H1 (cell line): Measurements from ENCODE around the gene B3GALT4. TPM values are rescaled to one million over a fixed set of nuclear protein-coding genes. Genes with fewer than 3 reads are reported as not detected.

Source experiments
- CTCF ChIA-PET: fragments of 300-600 bp; sonication (Branson Sonifier 250); formaldehyde crosslinking; loops from one replicate; lab custom pipeline; 2021; ENCODE audit not compliant: partially characterized antibody; lab: Charles Lee
- POLR2A ChIA-PET: fragments of 300-600 bp; sonication (Branson Sonifier 250); formaldehyde crosslinking; loops from one replicate; lab custom pipeline; 2021; ENCODE audit warnings: inconsistent platforms; ENCODE audit not compliant: partially characterized antibody; lab: Charles Lee
- DNase-seq, 2 experiments: peaks; one replicate each; pipeline versions ENCODE4 v3.0.0 to v3.0.0-alpha.2; 2010 to 2022; ENCODE audit warnings: low spot score in 2 of 2, low read depth in 1 of 2, mixed read lengths in 1 of 2
- FAIRE-seq: peaks from 2 replicates; lab custom pipeline; 2011; peaks lifted over from hg19 to GRCh38; lab: Jason Lieb, UNC
- H2AFZ ChIP-seq: 2 replicates; pipeline ENCODE4 v1.8.1; 2012; ENCODE audit warnings: low read length, inconsistent platforms
- H2AK5ac ChIP-seq: 2 replicates; pipeline ENCODE4 v1.6.1; 2013; ENCODE audit warnings: low read depth, low read length
- H2BK120ac ChIP-seq: replicated peaks from 2 replicates; pipeline ENCODE3; 2013; ENCODE audit warnings: low read depth, low read length, inconsistent platforms
- H2BK12ac ChIP-seq: 2 replicates; pipeline ENCODE4 v1.6.1; 2013; ENCODE audit warnings: low read depth, low read length
- H2BK15ac ChIP-seq: 2 replicates; pipeline ENCODE4 v1.6.1; 2013; ENCODE audit warnings: low read length
- H2BK20ac ChIP-seq: 2 replicates; pipeline ENCODE4 v1.6.1; 2013; ENCODE audit warnings: low read length
- H2BK5ac ChIP-seq: 2 replicates; pipeline ENCODE4 v1.6.1; 2013; ENCODE audit warnings: low read depth, low read length
- H3K14ac ChIP-seq: 2 replicates; pipeline ENCODE4 v1.6.1; 2013; ENCODE audit warnings: inconsistent platforms; ENCODE audit not compliant: insufficient read length
- H3K18ac ChIP-seq: 2 replicates; pipeline ENCODE4 v1.6.1; 2013; ENCODE audit warnings: low read length; ENCODE audit errors: extremely low read depth
- H3K23ac ChIP-seq: 2 replicates; pipeline ENCODE4 v1.6.1; 2013; ENCODE audit warnings: inconsistent platforms; ENCODE audit not compliant: insufficient read length
- H3K23me2 ChIP-seq: 2 replicates; pipeline ENCODE4 v1.6.1; 2013; ENCODE audit warnings: low read depth, low read length
- H3K27ac ChIP-seq: 2 replicates; pipeline ENCODE4 v1.6.1; 2011; ENCODE audit warnings: low read depth, low read length, inconsistent platforms
- H3K27me3 ChIP-seq, 4 experiments: replicated peaks in 1 of 4; 1 replicate in 1 of 4; 2 replicates in 3 of 4; pipeline versions ENCODE4 v1.6.1 to v1.8.1; 2011 to 2013; ENCODE audit warnings: low read length in 3 of 4, mild to moderate bottlenecking in 3 of 4, inconsistent platforms in 2 of 4, mixed read lengths in 2 of 4, moderate library complexity in 1 of 4; ENCODE audit not compliant: control insufficient read depth in 3 of 4, insufficient read depth in 3 of 4; ENCODE audit errors: extremely low read depth in 1 of 4
- H3K36me3 ChIP-seq, 4 experiments: 2 replicates each; pipeline versions ENCODE4 v1.6.1 to v1.8.1; 2011 to 2013; ENCODE audit warnings: mild to moderate bottlenecking in 4 of 4, low read length in 3 of 4, moderate library complexity in 2 of 4, control low read depth in 1 of 4, inconsistent platforms in 1 of 4; ENCODE audit not compliant: insufficient read depth in 4 of 4, control insufficient read depth in 2 of 4
- H3K4ac ChIP-seq: replicated peaks from 2 replicates; pipeline ENCODE3; 2013; ENCODE audit warnings: low read length, low read depth, mixed read lengths, inconsistent platforms; ENCODE audit not compliant: insufficient read length
- H3K4me1 ChIP-seq, 4 experiments: replicated peaks in 1 of 4; 1 replicate in 1 of 4; 2 replicates in 3 of 4; pipeline versions ENCODE4 v1.6.1 to v1.8.1; 2011 to 2013; ENCODE audit warnings: low read length in 3 of 4, inconsistent platforms in 2 of 4, mixed read lengths in 1 of 4; ENCODE audit not compliant: insufficient read depth in 4 of 4, control insufficient read depth in 3 of 4
- H3K4me2 ChIP-seq, 2 experiments: 2 replicates each; pipeline versions ENCODE4 v1.6.1 to v1.8.1; 2011 to 2013; ENCODE audit warnings: low read depth in 2 of 2, low read length in 2 of 2, control low read depth in 1 of 2, inconsistent platforms in 1 of 2, mild to moderate bottlenecking in 1 of 2; ENCODE audit not compliant: insufficient read depth in 1 of 2
- H3K4me3 ChIP-seq, 4 experiments: fragments of 200-600, 300-600 bp in 1 of 4; sonication (generic), shearing (Covaris generic), sonication (Bioruptor Twin) in 1 of 4; 2 replicates each; pipeline versions ENCODE4 v1.5.1 to v1.8.1; 2011 to 2016; ENCODE audit warnings: low read length in 4 of 4, low read depth in 3 of 4, control low read depth in 2 of 4, inconsistent platforms in 2 of 4, mild to moderate bottlenecking in 2 of 4, mixed read lengths in 1 of 4, moderate library complexity in 1 of 4; ENCODE audit not compliant: insufficient read depth in 2 of 4; ENCODE audit errors: extremely low read depth in 1 of 4
- H3K56ac ChIP-seq: replicated peaks from 2 replicates; pipeline ENCODE3; 2013; ENCODE audit warnings: low read depth, mild to moderate bottlenecking, mixed read lengths, low read length, inconsistent platforms; ENCODE audit not compliant: insufficient read length
- H3K79me1 ChIP-seq: 2 replicates; pipeline ENCODE4 v1.6.1; 2013; ENCODE audit warnings: low read depth, low read length, control low read depth
- H3K79me2 ChIP-seq, 2 experiments: 2 replicates each; pipeline versions ENCODE4 v1.6.1 to v1.8.1; 2012 to 2013; ENCODE audit warnings: low read length in 2 of 2, mild to moderate bottlenecking in 2 of 2, inconsistent platforms in 1 of 2; ENCODE audit not compliant: insufficient read depth in 2 of 2, control insufficient read depth in 1 of 2
- H3K9ac ChIP-seq, 4 experiments: replicated peaks in 1 of 4; 1 replicate in 1 of 4; 2 replicates in 3 of 4; pipeline versions ENCODE4 v1.6.1 to v1.8.1; 2011 to 2013; ENCODE audit warnings: low read depth in 3 of 4, low read length in 3 of 4, control low read depth in 2 of 4, mild to moderate bottlenecking in 2 of 4, moderate library complexity in 2 of 4, inconsistent platforms in 1 of 4; ENCODE audit errors: extremely low read depth in 1 of 4
- H3K9me3 ChIP-seq, 2 experiments: 2 replicates each; pipeline versions ENCODE4 v1.6.1 to v1.8.1; 2012 to 2013; ENCODE audit warnings: mild to moderate bottlenecking in 2 of 2, moderate library complexity in 2 of 2, control low read depth in 1 of 2, inconsistent platforms in 1 of 2, low read depth in 1 of 2, low read length in 1 of 2, mixed read lengths in 1 of 2; ENCODE audit not compliant: insufficient read depth in 2 of 2
- H4K20me1 ChIP-seq, 2 experiments: replicated peaks in 1 of 2; 2 replicates each; pipeline versions ENCODE3 to v1.8.1; 2011 to 2013; ENCODE audit warnings: inconsistent platforms in 2 of 2, low read length in 2 of 2, mild to moderate bottlenecking in 1 of 2; ENCODE audit not compliant: insufficient read depth in 2 of 2, control insufficient read depth in 1 of 2
- H4K5ac ChIP-seq: 2 replicates; pipeline ENCODE4 v1.6.1; 2013; ENCODE audit warnings: low read length, low read depth, mixed read lengths, inconsistent platforms; ENCODE audit not compliant: insufficient read length
- H4K8ac ChIP-seq: 2 replicates; pipeline ENCODE4 v1.8.0; 2013; ENCODE audit warnings: mild to moderate bottlenecking, moderate library complexity, low read length, inconsistent platforms; ENCODE audit not compliant: insufficient read depth; ENCODE audit errors: extremely low read depth
- H4K91ac ChIP-seq: replicated peaks from 2 replicates; pipeline ENCODE3; 2013; ENCODE audit warnings: low read length, mixed read lengths, inconsistent platforms; ENCODE audit not compliant: insufficient read length
- ATF3 ChIP-seq: IDR thresholded peaks from 2 replicates; pipeline ENCODE4 v1.6.1; 2011; ENCODE audit warnings: low read depth, mild to moderate bottlenecking, low read length; ENCODE audit not compliant: insufficient read depth
- BCL11A ChIP-seq, 2 experiments: IDR thresholded peaks; one replicate each; pipeline ENCODE4 v1.6.1; 2011; ENCODE audit warnings: low read depth in 2 of 2, low read length in 2 of 2, mild to moderate bottlenecking in 2 of 2
- CBX8 ChIP-seq: fragments of 300-800, 300-1000 bp; sonication (generic); IDR thresholded peaks from 2 replicates; pipeline ENCODE4 v1.7.1; 2016; ENCODE audit warnings: low read depth, low read length, borderline replicate concordance
- CTBP2 ChIP-seq: IDR thresholded peaks from 2 replicates; pipeline ENCODE4 v1.7.0; 2011; ENCODE audit warnings: borderline replicate concordance, mild to moderate bottlenecking, moderate library complexity, mixed read lengths, low read length; ENCODE audit not compliant: insufficient read depth, insufficient read length
- E2F6 ChIP-seq: IDR thresholded peaks from 2 replicates; pipeline ENCODE4 v1.6.1; 2012; ENCODE audit warnings: inconsistent platforms
- EGR1 ChIP-seq: IDR thresholded peaks from 2 replicates; pipeline ENCODE4 v1.6.1; 2011; ENCODE audit warnings: low read depth, low read length, borderline replicate concordance
- KDM4A ChIP-seq: IDR thresholded peaks from one replicate; pipeline ENCODE4 v1.7.1; 2012; ENCODE audit warnings: low read depth, mild to moderate bottlenecking, moderate library complexity, low read length, inconsistent platforms; ENCODE audit not compliant: severe bottlenecking
- MAFK ChIP-seq: IDR thresholded peaks from 2 replicates; pipeline ENCODE4 v1.6.1; 2012; ENCODE audit warnings: low read depth, mild to moderate bottlenecking, improper control_type of control experiment, low read length
- PHF8 ChIP-seq: fragments of 200-600 bp; sonication (generic); conservative IDR thresholded peaks from 2 replicates; pipeline ENCODE4 v1.7.1; 2012; ENCODE audit warnings: low read depth, mild to moderate bottlenecking, inconsistent platforms, low read length, moderate library complexity
- POLR2AphosphoS5 ChIP-seq: IDR thresholded peaks from 2 replicates; pipeline ENCODE4 v1.6.1; 2011; ENCODE audit warnings: low read depth, low read length
- RBBP5 ChIP-seq: IDR thresholded peaks from 2 replicates; pipeline ENCODE4 v1.7.1; 2012; ENCODE audit warnings: low read depth, mild to moderate bottlenecking, inconsistent platforms, low read length, moderate library complexity, borderline replicate concordance
- SP2 ChIP-seq: IDR thresholded peaks from 2 replicates; pipeline ENCODE4 v1.6.1; 2012; ENCODE audit warnings: mild to moderate bottlenecking, low read length, inconsistent platforms
- ZNF274 ChIP-seq: IDR thresholded peaks from 2 replicates; pipeline ENCODE4 v1.7.0; 2012; ENCODE audit warnings: low read length, borderline replicate concordance; ENCODE audit errors: extremely low read depth
- WGBS, 2 experiments: shearing (Covaris generic) in 1 of 2; methylation state at CpG; one replicate each; pipeline versions ENCODE4 v1.1.6 to v1.1.7; 2013 to 2015; ENCODE audit warnings: low lambda C conversion rate in 2 of 2, mixed read lengths in 2 of 2, inconsistent platforms in 1 of 2, low coverage in 1 of 2, missing lambda C conversion rate in 1 of 2; ENCODE audit not compliant: insufficient replicate concordance in 2 of 2, insufficient coverage in 1 of 2, insufficient read length in 1 of 2; ENCODE audit errors: extremely low coverage in 1 of 2, missing lambda C conversion rate in 1 of 2; 5-methylcytosine and 5-hydroxymethylcytosine counted together
- polyA plus RNA-seq, 7 experiments: library from polyadenylated mRNA; depleted of rRNA in 3 of 7; stranded (reverse) in 5 of 7; unstranded in 2 of 7; fragments of >200 nt in 5 of 7; fragments of 200-250 nt in 2 of 7; gene quantifications; 1 replicate in 5 of 7; 2 replicates in 1 of 7; 4 replicates in 1 of 7; pipeline versions ENCODE4 v1.2.1 to v1.2.3, GENCODE V29; 2011 to 2013; ENCODE audit warnings: missing spikeins in 2 of 7, mixed read lengths in 2 of 7
- total RNA-seq: library from RNA; stranded (reverse); fragmentation: NEBNext Ultra II Directional; extraction: Animal tissue kit (Norgen Biotek cat#: 25700); gene quantifications from 2 replicates; pipeline ENCODE4 v1.2.1, GENCODE V29; 2021

The B3GALT4 gene
- total and polyA plus RNA-seq, 2 of the 8 experiments (the other 6 are each of a cell fraction or from before 2014, with no cell fraction given) = 2.2 to 3.0 TPM

GRCh38 chr6:33236852-33237251 lies 40.1 kb upstream of the B3GALT4 start:
- no peak overlapping the region for H3K4me2 ChIP-seq
- H3K23ac ChIP-seq = no peak overlapping the region
- H2BK120ac ChIP-seq = no peak overlapping the region
- no peaks in the 10 kb centered on the region for H3K9me3 ChIP-seq
- no peaks in the 10 kb centered on the region for H3K79me2 ChIP-seq
- no peak overlapping the region for H3K4me3 ChIP-seq
- H2BK12ac ChIP-seq = no peak overlapping the region
- no peaks in the 10 kb centered on the region for H4K20me1 ChIP-seq
- no peaks in the 10 kb centered on the region for H3K36me3 ChIP-seq
- ChIA-PET CTCF (interaction anchor here (0.6 to 11.0 kb wide), 3 partner anchors 12 to 28 kb away, joined by 3 to 107 read pairs (median 4); partner anchors contain the start of gene RING1), POLR2A (no interaction called here)
- no peak overlapping the region for H3K27ac ChIP-seq
- peaks cover 0 to 3% (median 0%) of the 10 kb centered on the region in 4 experiments; a peak in 1 of 7 replicates for H3K27me3 ChIP-seq
- no peak overlapping the region for H3K56ac ChIP-seq
- DNase-seq (no peak), FAIRE-seq (no peak)
- H3K4ac ChIP-seq = no peak overlapping the region
- no peak overlapping the region for H2AFZ ChIP-seq
- no peak overlapping the region for H4K8ac ChIP-seq
- no peaks in the 10 kb centered on the region for H3K79me1 ChIP-seq
- H2BK5ac ChIP-seq = no peak overlapping the region
- H3K9ac ChIP-seq = no peak overlapping the region
- 97% methylated on average over 6 of the region's 6 CpGs; no CpG with 5 or more reads in 1 of the 2 experiments for WGBS, 2 experiments
- H2BK20ac ChIP-seq = no peak overlapping the region
- H3K14ac ChIP-seq = no peak overlapping the region
- peaks cover 0 to 3% (median 2%) of the 10 kb centered on the region in 4 experiments; a peak in 3 of 7 replicates for H3K4me1 ChIP-seq
- no peak overlapping the region for H4K91ac ChIP-seq
- H2BK15ac ChIP-seq = no peak overlapping the region
- H3K23me2 ChIP-seq = no peaks in the 10 kb centered on the region; the same call in 1 of the 2 replicates
- no peak overlapping the region for H2AK5ac ChIP-seq
- H3K18ac ChIP-seq = no peak overlapping the region
- no peak overlapping the region for H4K5ac ChIP-seq
- TF ChIP-seq E2F6 (no peak), ATF3 (no peak), KDM4A (no peak), EGR1 (no peak), POLR2AphosphoS5 (no peak), PHF8 (no peak), RBBP5 (no peak), BCL11A (IDR thresholded peaks at IDR 0.05; ENCODE audit: low read depth in 2 of 2, low read length in 2 of 2) (no peak), SP2 (no peak), CBX8 (no peak), MAFK (no peak), CTBP2 (no peak), ZNF274 (no peak)
